HepG2 (cell line): Measurements from ENCODE around the gene SLC25A22. TPM values are rescaled to one million over a fixed set of nuclear protein-coding genes. Genes with fewer than 3 reads are reported as not detected.
A peak's percentile ranks its signal among the peaks of the same experiment; 100 is the strongest.

ENCODE experiments used
- AHR ChIP-seq: IDR thresholded peaks from 2 replicates; pipeline ENCODE4 v1.6.1; 2018; ENCODE audit warnings: missing genetic modification reagents, missing compliant biosample characterization
- AKAP8 ChIP-seq: sonication (generic); formaldehyde crosslinking; IDR thresholded peaks from 2 replicates; pipeline ENCODE4 v1.5.1; 2020; ENCODE audit warnings: mild to moderate bottlenecking, missing genetic modification reagents
- CREM ChIP-seq, 2 experiments: sonication (generic) in 1 of 2; formaldehyde crosslinking in 1 of 2; IDR thresholded peaks; 2 replicates each; pipeline versions ENCODE4 v1.4.0 to v1.6.1; 2016 to 2020; ENCODE audit warnings: antibody characterized with exemption in 1 of 2, mild to moderate bottlenecking in 1 of 2, missing genetic modification reagents in 1 of 2
- EP300 ChIP-seq, 3 experiments: sonication (generic) in 1 of 3; formaldehyde crosslinking in 1 of 3; IDR thresholded peaks; 2 replicates each; pipeline versions ENCODE4 v1.5.1 to v1.6.1; 2011 to 2020; ENCODE audit warnings: low read depth in 2 of 3, low read length in 2 of 3, borderline replicate concordance in 1 of 3, improper control_type of control experiment in 1 of 3, mild to moderate bottlenecking in 1 of 3, missing genetic modification reagents in 1 of 3, moderate library complexity in 1 of 3
- HDAC1 ChIP-seq: sonication (generic); formaldehyde crosslinking; IDR thresholded peaks from 2 replicates; pipeline ENCODE4 v1.5.1; 2020; ENCODE audit warnings: mild to moderate bottlenecking, missing genetic modification reagents
- MAFF ChIP-seq: IDR thresholded peaks from 2 replicates; pipeline ENCODE4 v1.6.1; 2011; ENCODE audit warnings: low read depth, low read length, improper control_type of control experiment
- MXD3 ChIP-seq: IDR thresholded peaks from 2 replicates; pipeline ENCODE4 v1.6.1; 2016; ENCODE audit warnings: mild to moderate bottlenecking, missing biosample characterization, missing genetic modification reagents
- NRL ChIP-seq: sonication (generic); formaldehyde crosslinking; IDR thresholded peaks from 2 replicates; pipeline ENCODE4 v1.5.0; 2020; ENCODE audit warnings: missing genetic modification reagents, mild to moderate bottlenecking, moderate library complexity, borderline replicate concordance
- PCBP2 ChIP-seq: fragments of 200-400 bp; formaldehyde crosslinking; optimal IDR thresholded peaks from 2 replicates; pipeline ENCODE3; 2018; ENCODE audit warnings: low read length, low read depth; ENCODE audit not compliant: poor library complexity, severe bottlenecking
- PRDM10 ChIP-seq: sonication (generic); formaldehyde crosslinking; IDR thresholded peaks from 2 replicates; pipeline ENCODE4 v1.4.0; 2020; ENCODE audit warnings: low read depth, missing genetic modification reagents
- REPIN1 ChIP-seq: sonication (generic); formaldehyde crosslinking; IDR thresholded peaks from 2 replicates; pipeline ENCODE4 v1.8.0; 2022; ENCODE audit warnings: missing genetic modification reagents, low read depth, mild to moderate bottlenecking, borderline replicate concordance
- SMYD3 ChIP-seq: sonication (generic); formaldehyde crosslinking; IDR thresholded peaks from 2 replicates; pipeline ENCODE4 v1.8.1; 2023; ENCODE audit warnings: mild to moderate bottlenecking, missing genetic modification reagents
- TEAD3 ChIP-seq: optimal IDR thresholded peaks from 2 replicates; pipeline ENCODE3; 2016; ENCODE audit warnings: borderline replicate concordance
- THAP11 ChIP-seq: IDR thresholded peaks from 2 replicates; pipeline ENCODE4 v1.6.1; 2016; ENCODE audit warnings: missing biosample characterization, missing genetic modification reagents
- THRA ChIP-seq: sonication (generic); formaldehyde crosslinking; IDR thresholded peaks from 2 replicates; pipeline ENCODE4 v1.4.0; 2020; ENCODE audit warnings: missing genetic modification reagents, borderline replicate concordance
- ZBTB38 ChIP-seq: sonication (generic); formaldehyde crosslinking; IDR thresholded peaks from 2 replicates; pipeline ENCODE4 v1.5.1; 2020; ENCODE audit warnings: mild to moderate bottlenecking, missing genetic modification reagents
- ZBTB7B ChIP-seq: sonication (generic); formaldehyde crosslinking; IDR thresholded peaks from 2 replicates; pipeline ENCODE4 v1.4.0; 2020; ENCODE audit warnings: missing genetic modification reagents
- ZNF331 ChIP-seq: sonication (generic); formaldehyde crosslinking; IDR thresholded peaks from 2 replicates; pipeline ENCODE4 v1.4.0; 2020; ENCODE audit warnings: missing genetic modification reagents
- ZNF430 ChIP-seq: sonication (generic); formaldehyde crosslinking; IDR thresholded peaks from 2 replicates; pipeline ENCODE4 v1.9.0; 2021; ENCODE audit warnings: mild to moderate bottlenecking, missing genetic modification reagents
- ZNF543 ChIP-seq: sonication (generic); formaldehyde crosslinking; IDR thresholded peaks from 2 replicates; pipeline ENCODE4 v1.4.0; 2020; ENCODE audit warnings: mild to moderate bottlenecking, missing genetic modification reagents
- ZNF724P ChIP-seq: sonication (generic); formaldehyde crosslinking; IDR thresholded peaks from 2 replicates; pipeline ENCODE4 v1.8.0; 2022; ENCODE audit warnings: missing genetic modification reagents, borderline replicate concordance
- ZNF788 ChIP-seq: sonication (generic); formaldehyde crosslinking; IDR thresholded peaks from 2 replicates; pipeline ENCODE4 v1.5.0; 2020; ENCODE audit warnings: mild to moderate bottlenecking, missing genetic modification reagents, borderline replicate concordance
- polyA plus RNA-seq, 8 experiments: library from polyadenylated mRNA; depleted of rRNA in 3 of 8; stranded (reverse) in 7 of 8; unstranded in 1 of 8; fragments of >200 nt; fragmentation: Illumina TruSeq in 4 of 8; extraction: Trizol in 4 of 8; gene quantifications; 2 replicates each; pipeline versions ENCODE4 v1.2.1 to v1.2.3, GENCODE V29; 2011 to 2016; ENCODE audit warnings: low read depth in 4 of 8, missing spikeins in 1 of 8, mixed read lengths in 1 of 8; ENCODE audit not compliant: insufficient read depth in 1 of 8
- total RNA-seq, 5 experiments: library from RNA; depleted of rRNA; stranded (reverse); fragments of >200 nt; fragmentation: Illumina TruSeq; extraction: Trizol; gene quantifications; 2 replicates each; pipeline ENCODE4 v1.2.3, GENCODE V29; 2016; ENCODE audit warnings: low read depth in 1 of 5

The SLC25A22 gene
- total and polyA plus RNA-seq, 2 of the 13 experiments (the other 11 are each of a cell fraction or from before 2014, with no cell fraction given), result 12.4 to 19.2 TPM

- TF ChIP-seq MXD3 (CRISPR knock-in tag) (0 out of 2 replicates have a peak, but pooled peaks have one; percentile 35), ZBTB38 (CRISPR knock-in tag) (peak; percentile 39; the same call in 1 of the 2 replicates), CREM (IDR thresholded peaks at IDR 0.05) (0 out of 2 replicates have a peak, but pooled peaks have one; percentile 6), CREM (CRISPR knock-in tag; IDR thresholded peaks at IDR 0.05) (no peak), THRA (CRISPR knock-in tag) (peak; percentile 73; the same call in 1 of the 2 replicates), ZNF430 (0 out of 2 replicates have a peak, but pooled peaks have one; percentile 20), AKAP8 (peak; percentile 94; the same call in 1 of the 2 replicates), NRL (CRISPR knock-in tag) (peak; percentile 82), TEAD3 (CRISPR knock-in tag) (peak; percentile 19), SMYD3 (CRISPR knock-in tag) (no peak), EP300 (IDR thresholded peaks at IDR 0.05; ENCODE audit: low read depth in 2 of 2, low read length in 2 of 2) (no peak), EP300 (CRISPR knock-in tag; IDR thresholded peaks at IDR 0.05; ENCODE audit: borderline replicate concordance) (0 out of 2 replicates have a peak, but pooled peaks have one; percentile 22), HDAC1 (CRISPR knock-in tag) (no peak; the same call in 1 of the 2 replicates), ZNF331 (CRISPR knock-in tag) (0 out of 2 replicates have a peak, but pooled peaks have one; percentile 23), MAFF (no peak), PRDM10 (CRISPR knock-in tag) (peak; percentile 46; the same call in 1 of the 2 replicates), PCBP2 (no peak), ZNF724P (CRISPR knock-in tag) (0 out of 2 replicates have a peak, but pooled peaks have one; percentile 22), ZNF788 (CRISPR knock-in tag) (peak; percentile 67; the same call in 1 of the 2 replicates), ZNF543 (CRISPR knock-in tag) (0 out of 2 replicates have a peak, but pooled peaks have one; percentile 72), ZBTB7B (CRISPR knock-in tag) (peak; percentile 62; the same call in 1 of the 2 replicates), THAP11 (CRISPR knock-in tag) (0 out of 2 replicates have a peak, but pooled peaks have one; percentile 12), REPIN1 (CRISPR knock-in tag) (no peak), AHR (CRISPR knock-in tag) (0 out of 2 replicates have a peak, but pooled peaks have one; percentile 47)
Measured at GRCh38 chr11:844693-845644, 46.9 kb upstream of the SLC25A22 start (continued).
